Naive thymus-derived CD4-positive, alpha-beta T cell (primary cell): ENCODE measurements around the gene SPATA17. TPM values are rescaled to one million over a fixed set of nuclear protein-coding genes. Genes with fewer than 3 reads are reported as not detected.

ENCODE experiments used
- ATAC-seq: fragments of 150-1000 bp; cut with Tn5 transposase; 2 replicates; pipeline ENCODE4 v1.10.0; 2021; ENCODE audit warnings: mild to moderate bottlenecking, moderate library complexity
- CTCF ChIA-PET: fragments of 350-600 bp; sonication (Branson Sonifier 250); formaldehyde crosslinking; loops from one replicate; lab custom pipeline; 2021; ENCODE audit warnings: antibody characterized with exemption; lab: Charles Lee
- POLR2A ChIA-PET: fragments of 350-600 bp; sonication (Branson Sonifier 250); formaldehyde crosslinking; loops from one replicate; lab custom pipeline; 2021; ENCODE audit warnings: antibody characterized with exemption, inconsistent platforms; lab: Charles Lee
- DNase-seq, 9 donors: peaks; one replicate each; pipeline versions ENCODE4 v3.0.0 to v3.0.0-alpha.2; 2020 to 2022; ENCODE audit warnings: mixed read lengths in 1 of 9
- H3K27ac ChIP-seq: one replicate; pipeline ENCODE4 v1.7.0; 2013; ENCODE audit warnings: mild to moderate bottlenecking, low read depth, low read length, moderate library complexity
- H3K27me3 ChIP-seq, 2 donors: one replicate each; pipeline ENCODE4 v1.7.0; 2013; ENCODE audit warnings: low read length in 2 of 2, mild to moderate bottlenecking in 2 of 2, moderate library complexity in 2 of 2; ENCODE audit not compliant: control insufficient read depth in 2 of 2, insufficient read depth in 2 of 2
- H3K36me3 ChIP-seq, 3 experiments: 1 replicate in 2 of 3; 2 replicates in 1 of 3; pipeline ENCODE4 v1.7.0; 2013; ENCODE audit warnings: low read length in 3 of 3, mild to moderate bottlenecking in 3 of 3, moderate library complexity in 1 of 3; ENCODE audit not compliant: insufficient read depth in 3 of 3, control insufficient read depth in 2 of 3
- H3K4me1 ChIP-seq, 2 donors: one replicate each; pipeline ENCODE4 v1.7.0; 2013; ENCODE audit warnings: low read length in 2 of 2, mild to moderate bottlenecking in 2 of 2, moderate library complexity in 1 of 2; ENCODE audit not compliant: control insufficient read depth in 2 of 2, insufficient read depth in 2 of 2
- H3K4me3 ChIP-seq: 2 replicates; pipeline ENCODE4 v1.7.0; 2013; ENCODE audit warnings: mild to moderate bottlenecking, low read length
- H3K9me3 ChIP-seq, 3 experiments: 1 replicate in 2 of 3; 2 replicates in 1 of 3; pipeline ENCODE4 v1.7.0; 2013; ENCODE audit warnings: low read length in 3 of 3; ENCODE audit not compliant: control insufficient read depth in 2 of 3
- H3K27ac Mint-ChIP-seq, 9 donors: one replicate each; pipeline ENCODE4 v1.8.0; 2020 to 2022; ENCODE audit warnings: mixed read lengths in 9 of 9, mild to moderate bottlenecking in 8 of 9, moderate library complexity in 5 of 9, inconsistent platforms in 2 of 9
- H3K27me3 Mint-ChIP-seq, 5 donors: one replicate each; pipeline ENCODE4 v1.8.0; 2021 to 2022; ENCODE audit warnings: mixed read lengths in 5 of 5, mild to moderate bottlenecking in 1 of 5
- H3K36me3 Mint-ChIP-seq, 5 donors: one replicate each; pipeline ENCODE4 v1.8.0; 2020 to 2022; ENCODE audit warnings: mixed read lengths in 5 of 5, mild to moderate bottlenecking in 3 of 5, inconsistent platforms in 1 of 5
- H3K4me1 Mint-ChIP-seq, 7 donors: one replicate each; pipeline ENCODE4 v1.8.0; 2020 to 2022; ENCODE audit warnings: mixed read lengths in 7 of 7, mild to moderate bottlenecking in 3 of 7, inconsistent platforms in 1 of 7
- H3K4me3 Mint-ChIP-seq, 10 donors: one replicate each; pipeline ENCODE4 v1.8.0; 2020 to 2022; ENCODE audit warnings: mild to moderate bottlenecking in 10 of 10, mixed read lengths in 10 of 10, moderate library complexity in 6 of 10, inconsistent platforms in 2 of 10
- H3K9me3 Mint-ChIP-seq, 11 donors: one replicate each; pipeline ENCODE4 v1.8.0; 2020 to 2022; ENCODE audit warnings: mixed read lengths in 11 of 11, mild to moderate bottlenecking in 4 of 11, inconsistent platforms in 1 of 11, moderate library complexity in 1 of 11
- intact Hi-C, 2 donors: fragments of 100-400 bp; cut with micrococcal nuclease; formaldehyde crosslinking; loops; one replicate each; pipeline ENCODE4 v1.15.1; 2023
- polyA plus RNA-seq, 2 donors: library from polyadenylated mRNA; unstranded; fragments of 300-500 nt; fragmentation: Illumina TruSeq; gene quantifications; one replicate each; pipeline ENCODE4 v1.2.3, GENCODE V29; 2021
- total RNA-seq, 6 experiments: library from RNA in 5 of 6; stranded (reverse) in 5 of 6; gene quantifications; 1 replicate in 5 of 6; 2 replicates in 1 of 6; pipeline ENCODE4 v1.2.3 and lab custom pipeline; 2021 to 2026

SPATA17 gene
- total and polyA plus RNA-seq, 7 experiments from 2014 or later = not detected

GRCh38 chr1:217857061-217857460, 225.9 kb downstream of the SPATA17 start:
- Mint-ChIP-seq H3K36me3 (no peaks in the 10 kb centered on the region), H3K4me3 (no peak overlapping the region), H3K9me3 (peaks cover 2 to 29% (median 6%) of the 10 kb centered on the region in 11 donors), H3K4me1 (no peaks in the 10 kb centered on the region), H3K27ac (no peak overlapping the region), H3K27me3 (no peaks in the 10 kb centered on the region)
- POLR2A ChIA-PET = no interaction called here
- no peaks in the 10 kb centered on the region for H3K4me1 ChIP-seq
- CTCF ChIA-PET = no interaction called here
- H3K4me3 ChIP-seq = no peak overlapping the region
- intact Hi-C loops = no loop called here
- DNase-seq (no peak), ATAC-seq (no peak)
- no peaks in the 10 kb centered on the region for H3K36me3 ChIP-seq
- H3K27ac ChIP-seq = no peak overlapping the region
- H3K9me3 ChIP-seq = no peaks in the 10 kb centered on the region
- H3K27me3 ChIP-seq = no peaks in the 10 kb centered on the region

GRCh38 chr1:217861658-217862057, 230.5 kb downstream of the SPATA17 start:
- no peak overlapping the region for H3K4me3 ChIP-seq
- H3K9me3 ChIP-seq = no peaks in the 10 kb centered on the region
- no peak overlapping the region for H3K27ac Mint-ChIP-seq
- DNase-seq (no peak), ATAC-seq (no peak)
- no peak overlapping the region for H3K27ac ChIP-seq
- H3K27me3 Mint-ChIP-seq = no peaks in the 10 kb centered on the region
- H3K4me3 Mint-ChIP-seq = no peak overlapping the region
- no peaks in the 10 kb centered on the region for H3K27me3 ChIP-seq
- H3K9me3 Mint-ChIP-seq = peaks cover 2 to 29% (median 8%) of the 10 kb centered on the region in 11 donors
- H3K4me1 Mint-ChIP-seq = no peaks in the 10 kb centered on the region
- no peaks in the 10 kb centered on the region for H3K36me3 Mint-ChIP-seq
- no peaks in the 10 kb centered on the region for H3K4me1 ChIP-seq
- ChIA-PET POLR2A (no interaction called here), CTCF (no interaction called here)
- intact Hi-C loops = no loop called here
- H3K36me3 ChIP-seq = no peaks in the 10 kb centered on the region

- ChIA-PET CTCF (interaction anchor here (0.7 kb wide), 1 partner anchor 195 kb away, joined by 3 read pairs; no protein-coding TSS in a partner anchor), POLR2A (no interaction called here)
- H3K4me3 Mint-ChIP-seq = no peak overlapping the region
- H3K4me1 Mint-ChIP-seq = no peaks in the 10 kb centered on the region
- H3K27me3 ChIP-seq = no peaks in the 10 kb centered on the region
- no peak overlapping the region for H3K27ac Mint-ChIP-seq
- no peak overlapping the region for H3K4me3 ChIP-seq
- ATAC-seq = no peak
- no peak for DNase-seq
- H3K9me3 Mint-ChIP-seq = peaks cover 0 to 4% (median 0%) of the 10 kb centered on the region in 11 donors
- no peak overlapping the region for H3K27ac ChIP-seq
- no peaks in the 10 kb centered on the region for H3K36me3 Mint-ChIP-seq
- intact Hi-C loops = no loop called here
- H3K9me3 ChIP-seq = no peaks in the 10 kb centered on the region
- no peaks in the 10 kb centered on the region for H3K4me1 ChIP-seq
- H3K36me3 ChIP-seq = no peaks in the 10 kb centered on the region
- H3K27me3 Mint-ChIP-seq = no peaks in the 10 kb centered on the region
Measured at GRCh38 chr1:217867446-217867995, 236.4 kb downstream of the SPATA17 start.

- H3K36me3 ChIP-seq = no peaks in the 10 kb centered on the region
- Mint-ChIP-seq H3K27ac (no peak overlapping the region), H3K27me3 (no peaks in the 10 kb centered on the region), H3K36me3 (no peaks in the 10 kb centered on the region), H3K4me1 (no peaks in the 10 kb centered on the region), H3K4me3 (no peak overlapping the region), H3K9me3 (peaks cover 0 to 14% (median 1%) of the 10 kb centered on the region in 11 donors)
- intact Hi-C loops = no loop called here
- H3K4me3 ChIP-seq = no peak overlapping the region
- ATAC-seq (no peak), DNase-seq (no peak)
- POLR2A ChIA-PET = no interaction called here
- CTCF ChIA-PET = no interaction called here
- H3K9me3 ChIP-seq = no peaks in the 10 kb centered on the region
- H3K27me3 ChIP-seq = no peaks in the 10 kb centered on the region
- H3K27ac ChIP-seq = no peak overlapping the region
- H3K4me1 ChIP-seq = no peaks in the 10 kb centered on the region
Measured at GRCh38 chr1:217871955-217872354, 240.8 kb downstream of the SPATA17 start.

- H3K36me3 ChIP-seq = no peaks in the 10 kb centered on the region
- H3K9me3 ChIP-seq = no peaks in the 10 kb centered on the region
- Mint-ChIP-seq H3K4me1 (no peaks in the 10 kb centered on the region), H3K36me3 (no peaks in the 10 kb centered on the region), H3K27me3 (no peaks in the 10 kb centered on the region), H3K9me3 (peaks cover 0 to 17% (median 1%) of the 10 kb centered on the region in 11 donors), H3K27ac (no peak overlapping the region), H3K4me3 (no peak overlapping the region)
- ATAC-seq (no peak), DNase-seq (no peak)
- no peaks in the 10 kb centered on the region for H3K27me3 ChIP-seq
- ChIA-PET CTCF (no interaction called here), POLR2A (no interaction called here)
- no peak overlapping the region for H3K4me3 ChIP-seq
- intact Hi-C loops = no loop called here
- H3K27ac ChIP-seq = no peak overlapping the region
- H3K4me1 ChIP-seq = no peaks in the 10 kb centered on the region
Measured at GRCh38 chr1:217875229-217875628, 244.1 kb downstream of the SPATA17 start.

- no peak for DNase-seq
- ATAC-seq = no peak
- Mint-ChIP-seq H3K4me1 (no peaks in the 10 kb centered on the region), H3K27ac (no peak overlapping the region), H3K4me3 (no peak overlapping the region), H3K9me3 (peaks cover 0 to 22% (median 2%) of the 10 kb centered on the region in 11 donors), H3K36me3 (no peaks in the 10 kb centered on the region), H3K27me3 (no peaks in the 10 kb centered on the region)
- intact Hi-C loops = no loop called here
- ChIA-PET CTCF (no interaction called here), POLR2A (no interaction called here)
- Histone ChIP-seq H3K36me3 (no peaks in the 10 kb centered on the region), H3K9me3 (no peaks in the 10 kb centered on the region), H3K27ac (no peak overlapping the region), H3K4me1 (no peaks in the 10 kb centered on the region), H3K4me3 (no peak overlapping the region), H3K27me3 (no peaks in the 10 kb centered on the region)
Measured at GRCh38 chr1:217876401-217876800, 245.3 kb downstream of the SPATA17 start.

- intact Hi-C loops = no loop called here
- Histone ChIP-seq H3K36me3 (no peaks in the 10 kb centered on the region), H3K9me3 (no peaks in the 10 kb centered on the region), H3K4me3 (no peak overlapping the region), H3K27me3 (no peaks in the 10 kb centered on the region), H3K27ac (no peak overlapping the region), H3K4me1 (no peaks in the 10 kb centered on the region)
- CTCF ChIA-PET = no interaction called here
- Mint-ChIP-seq H3K36me3 (no peaks in the 10 kb centered on the region), H3K27me3 (no peaks in the 10 kb centered on the region), H3K4me3 (no peak overlapping the region), H3K4me1 (no peaks in the 10 kb centered on the region), H3K27ac (no peak overlapping the region), H3K9me3 (peaks cover 0 to 20% (median 2%) of the 10 kb centered on the region in 11 donors)
- ATAC-seq (no peak), DNase-seq (no peak)
- POLR2A ChIA-PET = no interaction called here
Measured at GRCh38 chr1:217876896-217877295, 245.8 kb downstream of the SPATA17 start.
